Mucosa of descending colon (tissue), 3 donors: ENCODE measurements around the gene STAT2. TPM values are rescaled to one million over a fixed set of nuclear protein-coding genes. Genes with fewer than 3 reads are reported as not detected.
A peak's percentile ranks its signal among the peaks of the same experiment; 100 is the strongest.
"Not testable (repeated sequence)": the region's sequence is repeated elsewhere in the genome, so short reads cannot be mapped to it uniquely, and the experiment has no call there.

Source experiments
- ATAC-seq: fragments of 200-7000 bp; cut with Tn5 transposase; one replicate; pipeline ENCODE4 v1.9.1; 2020; ENCODE audit warnings: mild to moderate bottlenecking, moderate library complexity
- DNase-seq, 3 donors: peaks; one replicate each; pipeline ENCODE4 v3.0.0-alpha.2; 2020
- H3K36me3 ChIP-seq: fragments of 200-600 bp; one replicate; pipeline ENCODE4 v1.8.0; 2021; ENCODE audit warnings: low read depth, mild to moderate bottlenecking
- H3K4me1 ChIP-seq: fragments of 200-600 bp; one replicate; pipeline ENCODE4 v1.8.0; 2021; ENCODE audit warnings: low read depth, mild to moderate bottlenecking
- H3K4me3 ChIP-seq: fragments of 200-600 bp; one replicate; pipeline ENCODE4 v1.8.0; 2021; ENCODE audit warnings: mild to moderate bottlenecking
- H3K9me3 ChIP-seq: fragments of 200-600 bp; one replicate; pipeline ENCODE4 v1.8.0; 2021; ENCODE audit warnings: mild to moderate bottlenecking
- intact Hi-C, 2 donors: fragments of 100-400 bp; cut with DNase I in 1 of 2; cut with micrococcal nuclease in 1 of 2; formaldehyde crosslinking; loops; one replicate each; pipeline versions ENCODE4 v1.11.0 to v1.11.1; 2022; cut with DNase I, micrococcal nuclease
- total RNA-seq, 3 donors: library from RNA; stranded (reverse); fragmentation: NEBNext Ultra II Directional in 2 of 3; extraction: Animal tissue kit (Norgen Biotek cat#: 25700) in 2 of 3; gene quantifications; one replicate each; pipeline versions ENCODE4 v1.2.1 to v1.2.4, GENCODE V29; 2021 to 2023
- TF ChIP-seq, protein P1 (sequence below): fragments of 200-600 bp; IDR thresholded peaks from one replicate; pipeline ENCODE4 v1.8.0; 2022; ENCODE audit warnings: antibody characterized with exemption, mild to moderate bottlenecking
- donor health status: DM: no; HTN: no; CAD: no; lungs with moderate emphysema.
- donor health status: DM: no; HTN: no; CAD: no.
- donor health status: DM: no; HTN: yes; CAD: no.

The STAT2 gene
- total RNA-seq, 3 donors from 2014 or later, result 82.9 to 112 (median 95.7) TPM

DNA sequence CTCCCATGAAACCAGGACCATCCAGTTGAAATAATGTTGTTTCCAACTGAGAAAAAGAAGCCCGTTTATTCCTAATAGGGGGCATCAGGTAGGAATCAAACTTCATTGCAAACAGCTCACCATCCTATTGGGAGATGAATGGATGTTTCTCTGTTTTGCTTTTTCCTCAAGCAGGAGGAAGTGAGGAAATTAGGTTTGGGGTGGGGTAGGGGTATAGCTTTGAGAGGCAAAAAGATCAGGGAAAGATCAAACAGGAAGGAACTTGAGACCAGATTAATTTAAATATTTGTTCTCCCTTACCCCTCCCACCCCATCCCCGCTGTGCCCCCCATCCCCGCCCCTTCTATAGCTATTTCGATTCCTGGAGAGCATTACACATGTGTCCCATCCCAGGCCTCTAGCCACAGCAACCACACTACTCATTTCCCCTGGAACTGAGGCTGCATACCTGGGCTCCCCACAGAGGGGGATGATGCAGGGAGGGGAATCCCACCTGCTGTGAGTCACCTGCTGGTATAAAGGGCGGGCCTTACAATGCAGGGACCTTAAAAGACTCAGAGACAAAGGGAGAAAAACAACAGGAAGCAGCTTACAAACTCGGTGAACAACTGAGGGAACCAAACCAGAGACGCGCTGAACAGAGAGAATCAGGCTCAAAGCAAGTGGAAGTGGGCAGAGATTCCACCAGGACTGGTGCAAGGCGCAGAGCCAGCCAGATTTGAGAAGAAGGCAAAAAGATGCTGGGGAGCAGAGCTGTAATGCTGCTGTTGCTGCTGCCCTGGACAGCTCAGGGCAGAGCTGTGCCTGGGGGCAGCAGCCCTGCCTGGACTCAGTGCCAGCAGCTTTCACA is 21.4 kb downstream of the STAT2 start, which contains the start of gene IL23A:
Gene IL23A (plus strand): TSS at position 577 of the 850 bp plus-strand sequence. CDS start 161 bp downstream, at position 738.
- ATAC-seq, result peak; percentile 16
- TF ChIP-seq, protein P1, sequence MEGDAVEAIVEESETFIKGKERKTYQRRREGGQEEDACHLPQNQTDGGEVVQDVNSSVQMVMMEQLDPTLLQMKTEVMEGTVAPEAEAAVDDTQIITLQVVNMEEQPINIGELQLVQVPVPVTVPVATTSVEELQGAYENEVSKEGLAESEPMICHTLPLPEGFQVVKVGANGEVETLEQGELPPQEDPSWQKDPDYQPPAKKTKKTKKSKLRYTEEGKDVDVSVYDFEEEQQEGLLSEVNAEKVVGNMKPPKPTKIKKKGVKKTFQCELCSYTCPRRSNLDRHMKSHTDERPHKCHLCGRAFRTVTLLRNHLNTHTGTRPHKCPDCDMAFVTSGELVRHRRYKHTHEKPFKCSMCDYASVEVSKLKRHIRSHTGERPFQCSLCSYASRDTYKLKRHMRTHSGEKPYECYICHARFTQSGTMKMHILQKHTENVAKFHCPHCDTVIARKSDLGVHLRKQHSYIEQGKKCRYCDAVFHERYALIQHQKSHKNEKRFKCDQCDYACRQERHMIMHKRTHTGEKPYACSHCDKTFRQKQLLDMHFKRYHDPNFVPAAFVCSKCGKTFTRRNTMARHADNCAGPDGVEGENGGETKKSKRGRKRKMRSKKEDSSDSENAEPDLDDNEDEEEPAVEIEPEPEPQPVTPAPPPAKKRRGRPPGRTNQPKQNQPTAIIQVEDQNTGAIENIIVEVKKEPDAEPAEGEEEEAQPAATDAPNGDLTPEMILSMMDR, result no peak
- Histone ChIP-seq H3K4me1 (no peaks in the 10 kb centered on the region), H3K9me3 (no peaks in the 10 kb centered on the region), H3K36me3 (no peaks in the 10 kb centered on the region), H3K4me3 (no peak within 1 kb of the TSS)
- DNase-seq, result peak in 1 of 3 donors; percentile 24
- intact Hi-C loops, result no loop called here

DNA sequence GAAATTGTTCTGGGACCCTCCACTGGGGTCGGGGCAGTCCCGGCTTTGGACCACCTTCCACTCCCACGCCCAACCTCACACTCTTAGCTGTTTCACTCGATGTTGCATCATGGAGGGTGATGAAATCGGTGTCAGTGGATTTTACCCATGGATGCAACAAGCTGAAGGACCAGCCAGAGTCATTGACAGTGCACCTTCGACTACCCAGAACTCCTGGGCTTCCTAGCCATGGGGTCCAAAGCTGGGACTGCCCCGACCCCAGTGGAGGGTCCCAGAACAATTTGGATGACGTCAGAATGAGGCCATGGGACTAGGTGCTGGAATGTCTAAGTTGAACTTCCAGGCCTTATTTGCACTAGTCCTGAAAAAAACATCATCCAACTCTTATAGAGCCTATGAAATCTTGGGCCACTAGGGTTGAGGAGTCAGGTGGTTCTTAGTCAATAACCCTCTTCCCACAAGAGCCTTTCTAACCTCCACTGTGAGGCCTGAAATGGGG is 22.1 kb downstream of the STAT2 start:
- TF ChIP-seq, protein P1, result no peak
- DNase-seq (no peak), ATAC-seq (no peak)
- no peak overlapping the region for H3K4me3 ChIP-seq
- H3K4me1 ChIP-seq, result peaks cover 3% of the 10 kb centered on the region
- H3K9me3 ChIP-seq, result no peaks in the 10 kb centered on the region
- intact Hi-C loops, result no loop called here
- H3K36me3 ChIP-seq, result no peaks in the 10 kb centered on the region

DNA sequence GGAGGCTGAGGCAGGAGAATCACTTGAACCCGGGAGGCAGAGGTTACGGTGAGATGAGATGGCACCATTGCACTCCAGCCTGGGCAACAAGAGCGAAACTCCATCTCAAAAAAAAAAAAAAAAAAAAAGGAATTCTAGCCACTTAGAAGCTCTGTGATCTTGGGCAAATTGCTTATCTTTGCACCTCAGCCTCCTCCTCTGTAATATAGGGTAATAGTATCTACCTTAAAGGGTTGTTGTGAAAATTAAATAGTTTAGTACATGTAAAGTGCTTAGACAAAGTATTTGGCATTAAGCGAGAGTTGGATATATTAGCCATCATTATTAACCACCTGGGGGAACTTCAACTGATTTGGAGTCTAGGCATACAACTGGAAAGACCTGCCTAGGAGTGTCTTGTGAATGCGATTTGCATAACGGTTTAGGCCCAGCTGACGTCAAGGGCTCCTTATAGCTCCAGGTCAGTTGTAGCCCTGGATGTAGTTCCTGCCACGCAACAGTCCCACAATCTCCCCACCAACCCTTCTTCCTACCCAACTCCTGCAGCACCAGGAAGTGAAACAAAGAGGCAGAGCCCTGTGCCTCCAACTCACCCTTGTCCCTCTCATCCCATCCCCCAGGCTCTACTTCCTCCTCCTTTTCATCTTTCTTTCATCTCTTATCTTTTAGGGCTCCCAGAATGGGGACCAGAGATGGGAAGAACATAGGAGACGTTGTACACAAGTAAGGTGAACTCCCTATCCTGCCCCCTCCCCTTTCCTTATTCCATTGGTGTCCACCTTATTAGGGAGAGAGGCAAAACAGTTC is 23.3 kb downstream of the STAT2 start:
- ATAC-seq, result no peak
- H3K4me1 ChIP-seq, result peaks cover 4% of the 10 kb centered on the region
- TF ChIP-seq, protein P1, result no peak
- no peak overlapping the region for H3K4me3 ChIP-seq
- H3K36me3 ChIP-seq, result no peaks in the 10 kb centered on the region
- peak in 1 of 3 donors; percentile 14 for DNase-seq
- intact Hi-C loops, result no loop called here
- no peaks in the 10 kb centered on the region for H3K9me3 ChIP-seq

DNA sequence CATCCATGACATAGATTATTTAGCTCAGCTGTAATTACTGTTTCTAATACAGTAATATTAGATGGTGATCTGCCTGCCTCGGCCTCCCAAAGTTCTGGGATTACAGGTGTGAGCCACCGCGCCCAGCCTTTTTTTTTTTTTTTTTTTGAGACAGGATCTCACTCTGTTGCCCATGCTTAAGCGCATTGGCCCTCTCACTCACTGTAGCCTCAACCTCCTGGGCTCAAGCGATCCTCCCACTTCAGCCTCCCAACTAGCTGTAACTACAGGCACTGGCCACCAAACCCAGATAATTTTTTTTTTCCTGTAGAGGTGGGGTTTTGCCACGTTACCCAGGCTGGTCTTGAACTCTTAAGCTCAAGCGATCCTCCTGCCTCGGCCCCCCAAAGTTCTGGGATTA is 24.4 kb downstream of the STAT2 start:
- H3K36me3 ChIP-seq, intact Hi-C loops, ATAC-seq: not testable (repeated sequence)

DNA sequence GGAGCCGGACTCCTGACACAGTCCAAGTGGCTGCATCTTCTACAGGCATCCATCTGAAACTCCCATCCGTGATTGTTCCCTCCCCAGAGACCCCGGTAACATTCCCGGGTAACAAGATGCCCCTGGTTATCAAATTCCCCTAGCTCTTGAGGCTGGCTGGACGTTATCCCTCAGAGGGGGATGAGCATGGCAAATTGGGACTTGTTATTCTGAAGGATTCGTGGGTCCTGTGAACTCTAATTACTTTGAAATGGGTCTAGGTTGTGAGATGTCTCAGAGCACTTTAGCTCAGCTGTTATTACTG is 25.5 kb downstream of the STAT2 start:
- Histone ChIP-seq H3K9me3 (no peaks in the 10 kb centered on the region), H3K36me3 (no peaks in the 10 kb centered on the region), H3K4me3 (peak overlapping the region; percentile 30), H3K4me1 (peaks cover 4% of the 10 kb centered on the region)
- DNase-seq (no peak), ATAC-seq (no peak)
- TF ChIP-seq, protein P1, result no peak
- intact Hi-C loops, result no loop called here

More for the DNA sequence above, 24.4 kb downstream of the STAT2 start:
- not testable (repeated sequence) for DNase-seq, H3K9me3 ChIP-seq, H3K4me3 ChIP-seq, H3K4me1 ChIP-seq
